GM23338 (cell line): ENCODE results near the gene WARS2.
A peak's percentile ranks its signal among the peaks of the same experiment; 100 is the strongest.

Source experiments
- CREB1 ChIP-seq: fragments of 250-450 bp; sonication (Bioruptor Pico); IDR thresholded peaks from 2 replicates; pipeline ENCODE4 v1.5.0; 2020; ENCODE audit warnings: low read depth, mild to moderate bottlenecking, moderate library complexity
- EZH2 ChIP-seq: fragments of 200-600 bp; sonication (generic); IDR thresholded peaks from one replicate; pipeline ENCODE4 v1.8.0; 2017; ENCODE audit warnings: antibody characterized with exemption, mild to moderate bottlenecking, low read depth; ENCODE audit not compliant: unreplicated experiment
- EZH2phosphoT487 ChIP-seq: fragments of 200-600 bp; sonication (generic); IDR thresholded peaks from one replicate; pipeline ENCODE4 v1.8.1; 2018; ENCODE audit warnings: antibody characterized with exemption; ENCODE audit not compliant: unreplicated experiment
- JUNB ChIP-seq: IDR thresholded peaks from one replicate; pipeline ENCODE4 v1.6.1; 2016; ENCODE audit warnings: antibody characterized with exemption; ENCODE audit not compliant: unreplicated experiment
- NANOG ChIP-seq: IDR thresholded peaks from 2 replicates; pipeline ENCODE4 v1.6.1; 2016; ENCODE audit warnings: antibody characterized with exemption, borderline replicate concordance
- POLR2AphosphoS5 ChIP-seq: IDR thresholded peaks from 2 replicates; pipeline ENCODE4 v1.6.1; 2016; ENCODE audit warnings: antibody characterized with exemption, low read depth
- STAT1 ChIP-seq: IDR thresholded peaks from one replicate; pipeline ENCODE4 v1.6.1; 2016; ENCODE audit warnings: antibody characterized with exemption; ENCODE audit not compliant: unreplicated experiment
- ZNF114 ChIP-seq: fragments of 250-450 bp; sonication (Bioruptor Pico); IDR thresholded peaks from 2 replicates; pipeline ENCODE4 v1.5.0; 2020; ENCODE audit warnings: mild to moderate bottlenecking, moderate library complexity
- ZNF331 ChIP-seq: fragments of 250-450 bp; sonication (Bioruptor Pico); IDR thresholded peaks from 2 replicates; pipeline ENCODE4 v1.5.0; 2020; ENCODE audit warnings: low read depth, mild to moderate bottlenecking, moderate library complexity
- ZNF462 ChIP-seq: fragments of 250-450 bp; sonication (Bioruptor Pico); IDR thresholded peaks from 2 replicates; pipeline ENCODE4 v1.5.0; 2020; ENCODE audit warnings: mild to moderate bottlenecking, moderate library complexity
- TF ChIP-seq, protein P1 (sequence below), 2 experiments: fragments of 200-600 bp in 1 of 2; sonication (generic) in 1 of 2; conservative IDR thresholded peaks; 2 replicates each; pipeline versions ENCODE4 v1.5.1 to v1.6.1; 2016 to 2017; ENCODE audit warnings: antibody characterized with exemption in 2 of 2, low read depth in 2 of 2, mild to moderate bottlenecking in 2 of 2, moderate library complexity in 1 of 2
- TF ChIP-seq, protein P2 (sequence below): IDR thresholded peaks from one replicate; pipeline ENCODE4 v1.6.1; 2018; ENCODE audit warnings: antibody characterized with exemption; ENCODE audit not compliant: unreplicated experiment

DNA sequence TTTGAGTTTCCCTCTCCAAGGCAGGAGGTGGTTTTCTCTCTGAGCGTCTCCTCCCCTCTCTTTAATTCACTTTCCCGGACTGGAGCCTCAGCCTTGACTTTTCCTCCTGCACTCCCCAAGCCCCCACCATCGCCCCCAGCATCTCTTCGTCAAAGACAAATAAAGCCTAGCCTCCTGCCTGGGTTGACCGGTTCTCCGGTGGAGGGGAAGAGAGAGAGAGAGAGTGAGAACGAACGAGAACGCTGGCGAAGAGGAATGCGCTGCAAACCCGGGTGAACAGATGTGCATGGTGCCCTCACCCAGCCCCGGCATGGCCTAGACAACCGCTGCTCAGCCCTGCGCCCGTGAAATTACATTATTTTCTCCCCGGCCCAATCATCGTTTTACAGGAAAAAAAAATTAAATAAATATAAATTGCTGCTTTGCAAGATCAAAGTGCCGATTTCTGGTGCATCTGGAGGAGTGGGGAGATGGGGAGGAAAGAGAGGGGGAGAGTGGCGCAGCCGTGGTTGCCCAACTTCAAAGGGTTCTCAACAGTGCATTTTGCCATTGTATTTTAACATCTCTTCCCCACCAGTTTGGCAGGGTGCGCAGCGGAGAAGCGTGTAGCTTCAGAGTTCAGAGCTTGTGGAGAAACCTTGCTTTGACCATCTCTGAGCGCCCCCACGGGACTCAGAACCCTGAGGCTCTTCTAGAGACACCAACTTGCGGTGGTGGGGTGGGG lies 140.9 kb downstream of the WARS2 start:
- TF ChIP-seq, protein P1, sequence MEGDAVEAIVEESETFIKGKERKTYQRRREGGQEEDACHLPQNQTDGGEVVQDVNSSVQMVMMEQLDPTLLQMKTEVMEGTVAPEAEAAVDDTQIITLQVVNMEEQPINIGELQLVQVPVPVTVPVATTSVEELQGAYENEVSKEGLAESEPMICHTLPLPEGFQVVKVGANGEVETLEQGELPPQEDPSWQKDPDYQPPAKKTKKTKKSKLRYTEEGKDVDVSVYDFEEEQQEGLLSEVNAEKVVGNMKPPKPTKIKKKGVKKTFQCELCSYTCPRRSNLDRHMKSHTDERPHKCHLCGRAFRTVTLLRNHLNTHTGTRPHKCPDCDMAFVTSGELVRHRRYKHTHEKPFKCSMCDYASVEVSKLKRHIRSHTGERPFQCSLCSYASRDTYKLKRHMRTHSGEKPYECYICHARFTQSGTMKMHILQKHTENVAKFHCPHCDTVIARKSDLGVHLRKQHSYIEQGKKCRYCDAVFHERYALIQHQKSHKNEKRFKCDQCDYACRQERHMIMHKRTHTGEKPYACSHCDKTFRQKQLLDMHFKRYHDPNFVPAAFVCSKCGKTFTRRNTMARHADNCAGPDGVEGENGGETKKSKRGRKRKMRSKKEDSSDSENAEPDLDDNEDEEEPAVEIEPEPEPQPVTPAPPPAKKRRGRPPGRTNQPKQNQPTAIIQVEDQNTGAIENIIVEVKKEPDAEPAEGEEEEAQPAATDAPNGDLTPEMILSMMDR (conservative IDR thresholded peaks at IDR 0.05; ENCODE audit: low read depth in 2 of 2) = no peak
- no peak for TF ChIP-seq CREB1
- TF ChIP-seq, protein P2, sequence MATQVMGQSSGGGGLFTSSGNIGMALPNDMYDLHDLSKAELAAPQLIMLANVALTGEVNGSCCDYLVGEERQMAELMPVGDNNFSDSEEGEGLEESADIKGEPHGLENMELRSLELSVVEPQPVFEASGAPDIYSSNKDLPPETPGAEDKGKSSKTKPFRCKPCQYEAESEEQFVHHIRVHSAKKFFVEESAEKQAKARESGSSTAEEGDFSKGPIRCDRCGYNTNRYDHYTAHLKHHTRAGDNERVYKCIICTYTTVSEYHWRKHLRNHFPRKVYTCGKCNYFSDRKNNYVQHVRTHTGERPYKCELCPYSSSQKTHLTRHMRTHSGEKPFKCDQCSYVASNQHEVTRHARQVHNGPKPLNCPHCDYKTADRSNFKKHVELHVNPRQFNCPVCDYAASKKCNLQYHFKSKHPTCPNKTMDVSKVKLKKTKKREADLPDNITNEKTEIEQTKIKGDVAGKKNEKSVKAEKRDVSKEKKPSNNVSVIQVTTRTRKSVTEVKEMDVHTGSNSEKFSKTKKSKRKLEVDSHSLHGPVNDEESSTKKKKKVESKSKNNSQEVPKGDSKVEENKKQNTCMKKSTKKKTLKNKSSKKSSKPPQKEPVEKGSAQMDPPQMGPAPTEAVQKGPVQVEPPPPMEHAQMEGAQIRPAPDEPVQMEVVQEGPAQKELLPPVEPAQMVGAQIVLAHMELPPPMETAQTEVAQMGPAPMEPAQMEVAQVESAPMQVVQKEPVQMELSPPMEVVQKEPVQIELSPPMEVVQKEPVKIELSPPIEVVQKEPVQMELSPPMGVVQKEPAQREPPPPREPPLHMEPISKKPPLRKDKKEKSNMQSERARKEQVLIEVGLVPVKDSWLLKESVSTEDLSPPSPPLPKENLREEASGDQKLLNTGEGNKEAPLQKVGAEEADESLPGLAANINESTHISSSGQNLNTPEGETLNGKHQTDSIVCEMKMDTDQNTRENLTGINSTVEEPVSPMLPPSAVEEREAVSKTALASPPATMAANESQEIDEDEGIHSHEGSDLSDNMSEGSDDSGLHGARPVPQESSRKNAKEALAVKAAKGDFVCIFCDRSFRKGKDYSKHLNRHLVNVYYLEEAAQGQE = no peak
- TF ChIP-seq POLR2AphosphoS5 = no peak
- TF ChIP-seq EZH2phosphoT487 = peak; percentile 84
- TF ChIP-seq JUNB = no peak
- peak; percentile 99 for TF ChIP-seq EZH2
- TF ChIP-seq ZNF114 (CRISPR knock-in tag) = no peak
- no peak for TF ChIP-seq STAT1
- TF ChIP-seq ZNF331 (CRISPR knock-in tag) = no peak
- no peak for TF ChIP-seq ZNF462 (CRISPR knock-in tag)
- no peak for TF ChIP-seq NANOG
